Common myeloid progenitor, CD34-positive (primary cell): ENCODE results near the gene ZNF516.

Experiments used
- CTCF ChIA-PET: fragments of 350-600 bp; sonication (Branson Sonifier 250); formaldehyde crosslinking; loops from one replicate; lab custom pipeline; 2021; ENCODE audit warnings: antibody characterized with exemption; lab: Charles Lee
- POLR2A ChIA-PET: fragments of 350-600 bp; sonication (Branson Sonifier 250); formaldehyde crosslinking; loops from one replicate; lab custom pipeline; 2021; ENCODE audit warnings: antibody characterized with exemption; lab: Charles Lee
- DNase-seq, 3 donors: peaks; one replicate each; pipeline versions ENCODE4 v3.0.0 to v3.0.0-alpha.2; 2013
- H3K27ac ChIP-seq, 2 experiments: 1 replicate in 1 of 2; 2 replicates in 1 of 2; pipeline ENCODE4 v1.7.0; 2013; ENCODE audit warnings: inconsistent platforms in 2 of 2, low read length in 2 of 2, mild to moderate bottlenecking in 2 of 2, low read depth in 1 of 2, moderate library complexity in 1 of 2; ENCODE audit not compliant: severe bottlenecking in 2 of 2, insufficient read depth in 1 of 2, poor library complexity in 1 of 2
- H3K27me3 ChIP-seq, 5 experiments: replicated peaks in 2 of 5; 1 replicate in 3 of 5; 2 replicates in 2 of 5; pipeline versions ENCODE4 v1.6.1 to v1.7.0; 2013; ENCODE audit warnings: low read length in 4 of 5, mild to moderate bottlenecking in 2 of 5, moderate library complexity in 2 of 5, inconsistent platforms in 1 of 5; ENCODE audit not compliant: insufficient read depth in 5 of 5, control insufficient read depth in 4 of 5
- H3K36me3 ChIP-seq, 4 experiments: 1 replicate in 2 of 4; 2 replicates in 2 of 4; pipeline versions ENCODE4 v1.6.1 to v1.7.0; 2013; ENCODE audit warnings: low read length in 3 of 4, control low read depth in 1 of 4, mild to moderate bottlenecking in 1 of 4; ENCODE audit not compliant: control insufficient read depth in 4 of 4, insufficient read depth in 4 of 4
- H3K4me1 ChIP-seq, 4 experiments: 1 replicate in 3 of 4; 2 replicates in 1 of 4; pipeline versions ENCODE4 v1.6.1 to v1.7.1; 2013; ENCODE audit warnings: low read length in 3 of 4, mild to moderate bottlenecking in 3 of 4, control low read depth in 1 of 4, inconsistent platforms in 1 of 4, moderate library complexity in 1 of 4; ENCODE audit not compliant: control insufficient read depth in 4 of 4, insufficient read depth in 4 of 4; ENCODE audit errors: control extremely low read depth in 1 of 4
- H3K4me3 ChIP-seq, 7 experiments: 1 replicate in 4 of 7; 2 replicates in 3 of 7; pipeline versions ENCODE4 v1.5.1 to v1.7.0; 2013; ENCODE audit warnings: mild to moderate bottlenecking in 7 of 7, low read length in 6 of 7, moderate library complexity in 6 of 7, inconsistent platforms in 2 of 7, low read depth in 2 of 7, control low read depth in 1 of 7; ENCODE audit not compliant: insufficient read depth in 4 of 7, control insufficient read depth in 1 of 7; ENCODE audit errors: extremely low read depth in 1 of 7
- H3K9me3 ChIP-seq, 5 experiments: 1 replicate in 4 of 5; 2 replicates in 1 of 5; pipeline versions ENCODE4 v1.6.1 to v1.7.1; 2013; ENCODE audit warnings: low read length in 4 of 5, mild to moderate bottlenecking in 2 of 5, inconsistent platforms in 1 of 5, low read depth in 1 of 5, moderate library complexity in 1 of 5; ENCODE audit not compliant: control insufficient read depth in 4 of 5, insufficient read depth in 2 of 5; ENCODE audit errors: control extremely low read depth in 1 of 5
- WGBS: methylation state at CpG from one replicate; pipeline ENCODE4 v1.1.5; 2013; ENCODE audit not compliant: insufficient coverage; 5-methylcytosine and 5-hydroxymethylcytosine counted together

The ZNF516 gene

GRCh38 chr18:76367168-76368125 lies 127.6 kb downstream of the ZNF516 start:
- no peak for DNase-seq
- POLR2A ChIA-PET: no interaction called here
- WGBS: 98% methylated on average over 15 of the region's 20 CpGs
- Histone ChIP-seq H3K27me3 (no peaks in the 10 kb centered on the region), H3K9me3 (no peaks in the 10 kb centered on the region), H3K4me3 (no peak overlapping the region), H3K4me1 (no peaks in the 10 kb centered on the region), H3K27ac (no peak overlapping the region), H3K36me3 (peaks cover 17 to 66% (median 42%) of the 10 kb centered on the region in 4 experiments)
- CTCF ChIA-PET: interaction anchor here (1.1 kb wide), 1 partner anchor 11 kb away, joined by 3 read pairs; no protein-coding TSS in a partner anchor

GRCh38 chr18:76365561-76365960 lies 129.5 kb downstream of the ZNF516 start:
- Histone ChIP-seq H3K27ac (no peak overlapping the region), H3K4me3 (no peak overlapping the region), H3K4me1 (no peaks in the 10 kb centered on the region), H3K27me3 (no peaks in the 10 kb centered on the region), H3K36me3 (peaks cover 10 to 68% (median 41%) of the 10 kb centered on the region in 4 experiments), H3K9me3 (no peaks in the 10 kb centered on the region)
- WGBS: 85% methylated on average over 3 of the region's 10 CpGs
- no peak for DNase-seq
- POLR2A ChIA-PET: no interaction called here
- CTCF ChIA-PET: no interaction called here

DNA sequence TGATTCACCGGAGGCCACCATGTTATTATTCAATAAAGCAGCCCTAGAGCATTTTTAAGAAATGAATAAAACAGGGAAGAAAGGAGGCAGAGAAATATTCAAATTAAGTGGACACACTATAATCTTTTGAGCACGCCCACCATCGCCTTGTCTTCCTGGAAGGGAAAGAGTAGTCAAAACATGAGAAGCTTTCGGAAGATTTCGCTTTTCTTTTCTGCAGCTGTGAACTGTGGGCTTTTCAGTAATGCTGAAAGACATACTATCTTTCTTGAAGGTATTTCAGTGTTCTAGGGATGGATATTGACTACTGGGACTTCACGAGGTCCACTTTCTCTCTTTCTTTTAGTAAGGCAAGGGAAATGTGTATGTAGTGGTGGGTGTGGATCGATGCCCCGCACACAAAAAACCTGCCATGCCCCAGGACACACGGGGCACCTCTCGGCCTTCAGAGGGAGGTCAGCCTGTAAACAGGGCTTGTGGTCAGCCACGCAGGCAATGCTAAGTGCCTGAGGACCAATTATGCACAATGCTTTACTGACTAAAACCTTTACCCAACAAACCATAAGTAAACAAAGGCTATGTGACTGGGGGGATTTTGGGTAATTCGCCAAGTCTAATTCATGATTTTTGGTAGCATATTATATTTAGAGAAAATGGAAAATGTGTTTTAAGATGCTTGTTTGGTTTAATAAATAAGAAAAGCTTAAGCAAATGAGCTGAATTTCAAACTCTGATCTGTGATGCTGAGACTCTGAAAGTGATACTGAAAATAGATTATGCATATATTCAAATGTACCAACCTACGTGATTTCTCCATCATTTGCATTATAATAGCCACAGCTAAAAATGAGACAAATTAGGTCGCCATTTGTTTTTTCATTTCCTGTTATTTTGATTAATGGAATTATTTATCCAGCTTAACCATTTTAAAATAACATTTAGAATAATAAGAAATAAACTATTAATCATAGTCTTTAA lies 130.5 kb downstream of the ZNF516 start:
- ChIA-PET POLR2A (no interaction called here), CTCF (no interaction called here)
- no peaks in the 10 kb centered on the region for H3K27me3 ChIP-seq
- WGBS: 92% methylated on average over 5 of the region's 14 CpGs
- no peak overlapping the region for H3K4me3 ChIP-seq
- no peak for DNase-seq
- no peak overlapping the region for H3K27ac ChIP-seq
- peaks cover 10 to 67% (median 36%) of the 10 kb centered on the region in 4 experiments for H3K36me3 ChIP-seq
- H3K9me3 ChIP-seq: no peaks in the 10 kb centered on the region
- H3K4me1 ChIP-seq: no peaks in the 10 kb centered on the region

DNA sequence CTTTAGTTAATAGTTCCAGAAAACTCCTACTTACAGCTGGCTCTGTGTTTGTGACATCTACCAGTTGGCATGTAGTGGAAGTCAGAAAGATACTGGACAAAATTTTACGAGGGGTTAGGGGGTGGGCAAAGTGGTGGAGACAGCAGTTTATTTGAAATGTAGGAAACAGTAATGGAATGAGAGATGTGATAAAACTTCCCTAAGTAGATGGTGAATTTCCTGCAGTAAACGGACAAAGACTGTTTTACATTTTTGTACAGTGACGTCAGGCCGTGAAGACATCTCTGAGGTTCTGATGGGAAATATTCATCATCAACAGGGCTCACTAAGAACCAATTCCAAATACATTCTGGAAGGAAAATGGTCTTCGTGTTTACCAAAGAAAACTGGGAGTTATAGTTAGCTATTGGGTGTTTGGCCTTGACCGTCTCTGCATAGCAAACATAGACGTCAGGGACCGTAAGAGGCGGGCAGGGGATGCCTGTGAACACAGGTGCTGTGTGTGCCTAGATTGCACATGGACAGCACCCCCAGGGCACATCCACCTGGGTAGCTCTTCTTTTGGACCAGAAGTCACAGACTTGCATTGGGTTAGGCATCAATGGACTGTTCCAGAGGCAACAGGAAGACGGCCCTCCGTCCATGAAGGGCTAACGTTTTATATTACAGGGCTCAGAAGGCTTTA lies 131.5 kb downstream of the ZNF516 start:
- CTCF ChIA-PET: no interaction called here
- Histone ChIP-seq H3K36me3 (peaks cover 10 to 61% (median 36%) of the 10 kb centered on the region in 4 experiments), H3K4me3 (no peak overlapping the region), H3K27ac (no peak overlapping the region), H3K4me1 (no peaks in the 10 kb centered on the region), H3K9me3 (no peaks in the 10 kb centered on the region), H3K27me3 (no peaks in the 10 kb centered on the region)
- no peak for DNase-seq
- POLR2A ChIA-PET: no interaction called here
- 98% methylated on average over 11 of the region's 12 CpGs for WGBS

DNA sequence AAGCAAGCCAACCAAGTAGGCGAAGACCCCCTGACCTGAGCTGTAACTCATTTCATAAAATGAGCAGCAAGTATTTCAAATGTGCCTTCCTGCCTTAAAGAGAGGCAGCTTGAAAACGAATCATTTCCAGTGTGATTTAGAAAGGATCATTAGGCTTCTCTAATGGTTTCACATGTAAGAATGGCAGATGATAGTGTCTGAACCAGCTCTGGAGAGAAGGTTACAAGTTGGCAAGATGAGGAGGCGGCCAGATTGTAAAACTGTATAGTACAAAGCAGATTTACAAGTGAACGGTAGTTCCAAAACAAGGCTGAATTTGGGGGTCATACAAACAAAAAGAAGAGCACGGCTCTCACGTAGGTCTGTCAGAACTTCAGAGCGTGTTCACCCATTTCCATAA lies 132.4 kb downstream of the ZNF516 start:
- WGBS: 98% methylated on average over 4 of the region's 7 CpGs
- H3K36me3 ChIP-seq: peaks cover 10 to 66% (median 38%) of the 10 kb centered on the region in 4 experiments
- no peak for DNase-seq
- no peaks in the 10 kb centered on the region for H3K4me1 ChIP-seq
- CTCF ChIA-PET: no interaction called here
- H3K9me3 ChIP-seq: no peaks in the 10 kb centered on the region
- no peaks in the 10 kb centered on the region for H3K27me3 ChIP-seq
- H3K27ac ChIP-seq: no peak overlapping the region
- no peak overlapping the region for H3K4me3 ChIP-seq
- POLR2A ChIA-PET: no interaction called here

GRCh38 chr18:76361219-76361618 lies 133.8 kb downstream of the ZNF516 start:
- Histone ChIP-seq H3K27me3 (no peaks in the 10 kb centered on the region), H3K27ac (no peak overlapping the region), H3K4me3 (no peak overlapping the region), H3K36me3 (peaks cover 15 to 73% (median 40%) of the 10 kb centered on the region in 4 experiments), H3K4me1 (no peaks in the 10 kb centered on the region), H3K9me3 (no peaks in the 10 kb centered on the region)
- POLR2A ChIA-PET: interaction anchor here (0.6 kb wide), 1 partner anchor 1421 kb away, joined by 3 read pairs; no protein-coding TSS in a partner anchor
- CTCF ChIA-PET: no interaction called here
- DNase-seq: no peak
- 100% methylated on average over 3 of the region's 8 CpGs for WGBS
